HEK293 (cell line): ENCODE data around the gene AGAP1.

Experiments
- CTCF ChIA-PET: fragments of 350-600 bp; formaldehyde crosslinking; extraction: SDS; loops from one replicate; lab custom pipeline; 2021; ENCODE audit warnings: antibody characterized with exemption; lab: Yijun Ruan, JAX
- POLR2A ChIA-PET: fragments of 300-600 bp; formaldehyde crosslinking; extraction: SDS; loops from one replicate; lab custom pipeline; 2020; ENCODE audit warnings: antibody characterized with exemption, inconsistent platforms; lab: Yijun Ruan, JAX
- H3K27ac ChIP-seq: fragments of 200-500 bp; sonication (Bioruptor generic); 2 replicates; pipeline ENCODE4 v1.5.1; 2014; ENCODE audit warnings: low read depth, low read length, control low read depth, inconsistent platforms; ENCODE audit errors: extremely low read depth
- H3K36me3 ChIP-seq, 2 experiments: fragments of 200-500 bp in 1 of 2; sonication (Bioruptor generic) in 1 of 2; 1 replicate in 1 of 2; 2 replicates in 1 of 2; pipeline ENCODE4 v1.5.1; 2014 to 2017; ENCODE audit warnings: inconsistent platforms in 2 of 2, low read length in 2 of 2; ENCODE audit not compliant: control insufficient read depth in 2 of 2, insufficient read depth in 1 of 2
- H3K4me1 ChIP-seq: fragments of 200-500 bp; sonication (Bioruptor generic); 2 replicates; pipeline ENCODE4 v1.5.1; 2014; ENCODE audit warnings: mild to moderate bottlenecking, low read length, inconsistent platforms; ENCODE audit not compliant: control insufficient read depth, insufficient read depth
- H3K4me3 ChIP-seq: 2 replicates; pipeline ENCODE4 v1.5.1; 2011; ENCODE audit warnings: low read depth, mild to moderate bottlenecking, control low read depth, low read length, moderate library complexity
- H3K9me3 ChIP-seq: fragments of 200-500 bp; sonication (Bioruptor generic); 2 replicates; pipeline ENCODE4 v1.5.1; 2014; ENCODE audit warnings: low read depth, low read length, inconsistent platforms; ENCODE audit not compliant: control insufficient read depth, insufficient read depth
- HOXD13 ChIP-seq: sonication (generic); formaldehyde crosslinking; IDR thresholded peaks from 2 replicates; pipeline ENCODE4 v1.8.0; 2022; ENCODE audit warnings: missing genetic modification reagents, borderline replicate concordance
- IKZF3 ChIP-seq: fragments of 450-650 bp; IDR thresholded peaks from 2 replicates; pipeline ENCODE4 v1.5.0; 2018; ENCODE audit warnings: missing biosample characterization, mild to moderate bottlenecking, missing genetic modification characterization, moderate library complexity
- OVOL3 ChIP-seq: fragments of 450-650 bp; formaldehyde crosslinking; IDR thresholded peaks from 2 replicates; pipeline ENCODE4 v1.5.1; 2016; ENCODE audit warnings: missing biosample characterization, missing genetic modification characterization
- PRDM1 ChIP-seq: fragments of 450-650 bp; formaldehyde crosslinking; IDR thresholded peaks from 2 replicates; pipeline ENCODE4; 2016; ENCODE audit warnings: missing biosample characterization, missing genetic modification characterization
- SP2 ChIP-seq: fragments of 450-650 bp; formaldehyde crosslinking; IDR thresholded peaks from 2 replicates; pipeline ENCODE4 v1.5.1; 2016; ENCODE audit warnings: missing biosample characterization, missing genetic modification characterization
- SP7 ChIP-seq: fragments of 450-650 bp; formaldehyde crosslinking; IDR thresholded peaks from 2 replicates; pipeline ENCODE4 v1.5.1; 2016; ENCODE audit warnings: missing biosample characterization, missing genetic modification characterization
- TCF7L2 ChIP-seq: IDR thresholded peaks from 2 replicates; pipeline ENCODE4 v1.6.1; 2011; ENCODE audit warnings: low read depth, mild to moderate bottlenecking, inconsistent platforms, low read length, moderate library complexity, borderline replicate concordance
- TRIM28 ChIP-seq: IDR thresholded peaks from 2 replicates; pipeline ENCODE4 v1.6.1; 2011; ENCODE audit warnings: low read length, control low read depth, borderline replicate concordance
- WT1 ChIP-seq: fragments of 450-650 bp; formaldehyde crosslinking; IDR thresholded peaks from 2 replicates; pipeline ENCODE4 v1.5.1; 2016; ENCODE audit warnings: missing biosample characterization, missing genetic modification characterization
- ZFHX2 ChIP-seq: fragments of 450-650 bp; formaldehyde crosslinking; conservative IDR thresholded peaks from 2 replicates; pipeline ENCODE4 v1.5.1; 2016; ENCODE audit warnings: missing biosample characterization, missing genetic modification characterization
- ZFP3 ChIP-seq: fragments of 450-650 bp; formaldehyde crosslinking; IDR thresholded peaks from 2 replicates; pipeline ENCODE4 v1.5.1; 2016; ENCODE audit warnings: low read depth, missing biosample characterization, missing genetic modification characterization
- ZNF211 ChIP-seq: fragments of 450-650 bp; formaldehyde crosslinking; IDR thresholded peaks from 2 replicates; pipeline ENCODE4 v1.5.1; 2016; ENCODE audit warnings: low read depth, missing biosample characterization, missing genetic modification characterization
- ZNF214 ChIP-seq: fragments of 450-650 bp; formaldehyde crosslinking; IDR thresholded peaks from 2 replicates; pipeline ENCODE4 v1.5.1; 2017; ENCODE audit warnings: missing biosample characterization, mild to moderate bottlenecking, missing genetic modification characterization, borderline replicate concordance
- ZNF239 ChIP-seq: fragments of 450-650 bp; formaldehyde crosslinking; IDR thresholded peaks from 2 replicates; pipeline ENCODE4 v1.5.1; 2016; ENCODE audit warnings: missing biosample characterization, missing genetic modification characterization
- ZNF311 ChIP-seq: fragments of 450-650 bp; formaldehyde crosslinking; IDR thresholded peaks from 2 replicates; pipeline ENCODE4 v1.5.1; 2017; ENCODE audit warnings: missing biosample characterization, missing genetic modification characterization, borderline replicate concordance
- ZNF549 ChIP-seq: fragments of 450-650 bp; IDR thresholded peaks from 2 replicates; pipeline ENCODE4 v1.5.1; 2018; ENCODE audit warnings: missing biosample characterization, missing genetic modification characterization, mild to moderate bottlenecking, inconsistent platforms, moderate library complexity
- ZNF560 ChIP-seq: fragments of 450-650 bp; formaldehyde crosslinking; IDR thresholded peaks from 2 replicates; pipeline ENCODE4 v1.5.1; 2017; ENCODE audit warnings: missing biosample characterization, missing genetic modification characterization, borderline replicate concordance
- TF ChIP-seq, protein P1 (sequence below): fragments of 450-650 bp; formaldehyde crosslinking; IDR thresholded peaks from 2 replicates; pipeline ENCODE4 v1.5.1; 2016; ENCODE audit warnings: missing biosample characterization, missing genetic modification characterization
- TF ChIP-seq, protein P2 (sequence below): fragments of 450-650 bp; formaldehyde crosslinking; IDR thresholded peaks from 2 replicates; pipeline ENCODE4 v1.5.1; 2016; ENCODE audit warnings: missing biosample characterization, missing genetic modification characterization
- TF ChIP-seq, protein P3 (sequence below): fragments of 450-650 bp; formaldehyde crosslinking; IDR thresholded peaks from 2 replicates; pipeline ENCODE4 v1.5.1; 2017; ENCODE audit warnings: missing biosample characterization, mild to moderate bottlenecking, missing genetic modification characterization, moderate library complexity
- TF ChIP-seq, protein P4 (sequence below): fragments of 450-650 bp; IDR thresholded peaks from 2 replicates; pipeline ENCODE4 v1.5.1; 2018; ENCODE audit warnings: missing biosample characterization, missing genetic modification characterization

AGAP1 gene

DNA sequence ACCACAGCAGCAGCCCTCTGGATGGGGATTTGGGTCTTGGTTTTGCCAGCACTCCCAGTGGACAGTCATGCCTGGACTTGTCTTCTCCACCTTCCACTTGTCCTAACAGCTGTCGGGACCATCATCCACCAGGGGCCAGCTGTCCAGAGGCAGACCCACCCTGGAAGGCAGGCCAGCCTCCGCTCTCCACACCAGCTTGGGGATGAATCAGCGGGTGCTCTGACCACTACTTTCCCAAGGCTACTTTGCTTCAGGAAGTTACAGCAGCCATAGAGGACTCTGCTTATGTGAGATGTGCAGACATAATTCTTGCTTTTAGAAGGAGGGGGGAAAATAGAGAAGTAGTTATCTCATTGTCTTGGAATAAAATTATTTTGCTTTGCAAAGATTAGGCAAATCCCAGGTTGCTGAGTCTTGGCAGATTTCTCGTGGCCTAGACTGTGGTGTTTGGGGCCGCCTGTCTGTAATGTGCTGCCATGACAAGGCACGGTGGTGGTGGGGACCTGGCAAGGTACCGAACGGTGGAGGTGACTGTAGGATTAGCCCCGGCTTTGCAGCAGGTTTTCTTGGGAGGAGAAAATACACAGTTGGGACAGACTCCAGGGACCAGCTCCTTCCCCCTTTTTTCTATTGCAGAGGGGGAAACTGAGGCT, 148.7 kb downstream of the AGAP1 start (continued):
- TF ChIP-seq, protein P1, sequence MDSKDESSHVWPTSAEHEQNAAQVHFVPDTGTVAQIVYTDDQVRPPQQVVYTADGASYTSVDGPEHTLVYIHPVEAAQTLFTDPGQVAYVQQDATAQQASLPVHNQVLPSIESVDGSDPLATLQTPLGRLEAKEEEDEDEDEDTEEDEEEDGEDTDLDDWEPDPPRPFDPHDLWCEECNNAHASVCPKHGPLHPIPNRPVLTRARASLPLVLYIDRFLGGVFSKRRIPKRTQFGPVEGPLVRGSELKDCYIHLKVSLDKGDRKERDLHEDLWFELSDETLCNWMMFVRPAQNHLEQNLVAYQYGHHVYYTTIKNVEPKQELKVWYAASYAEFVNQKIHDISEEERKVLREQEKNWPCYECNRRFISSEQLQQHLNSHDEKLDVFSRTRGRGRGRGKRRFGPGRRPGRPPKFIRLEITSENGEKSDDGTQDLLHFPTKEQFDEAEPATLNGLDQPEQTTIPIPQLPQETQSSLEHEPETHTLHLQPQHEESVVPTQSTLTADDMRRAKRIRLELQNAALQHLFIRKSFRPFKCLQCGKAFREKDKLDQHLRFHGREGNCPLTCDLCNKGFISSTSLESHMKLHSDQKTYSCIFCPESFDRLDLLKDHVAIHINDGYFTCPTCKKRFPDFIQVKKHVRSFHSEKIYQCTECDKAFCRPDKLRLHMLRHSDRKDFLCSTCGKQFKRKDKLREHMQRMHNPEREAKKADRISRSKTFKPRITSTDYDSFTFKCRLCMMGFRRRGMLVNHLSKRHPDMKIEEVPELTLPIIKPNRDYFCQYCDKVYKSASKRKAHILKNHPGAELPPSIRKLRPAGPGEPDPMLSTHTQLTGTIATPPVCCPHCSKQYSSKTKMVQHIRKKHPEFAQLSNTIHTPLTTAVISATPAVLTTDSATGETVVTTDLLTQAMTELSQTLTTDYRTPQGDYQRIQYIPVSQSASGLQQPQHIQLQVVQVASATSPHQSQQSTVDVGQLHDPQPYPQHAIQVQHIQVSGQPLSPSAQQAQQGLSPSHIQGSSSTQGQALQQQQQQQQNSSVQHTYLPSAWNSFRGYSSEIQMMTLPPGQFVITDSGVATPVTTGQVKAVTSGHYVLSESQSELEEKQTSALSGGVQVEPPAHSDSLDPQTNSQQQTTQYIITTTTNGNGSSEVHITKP (tag by site-specific recombination): no peak
- TF ChIP-seq IKZF3 (tag by site-specific recombination) (no peak), ZNF311 (tag by site-specific recombination) (no peak), SP2 (tag by site-specific recombination) (no peak), ZFP3 (tag by site-specific recombination) (no peak), SP7 (tag by site-specific recombination) (no peak), TRIM28 (no peak), HOXD13 (no peak), ZNF214 (tag by site-specific recombination) (no peak)

DNA sequence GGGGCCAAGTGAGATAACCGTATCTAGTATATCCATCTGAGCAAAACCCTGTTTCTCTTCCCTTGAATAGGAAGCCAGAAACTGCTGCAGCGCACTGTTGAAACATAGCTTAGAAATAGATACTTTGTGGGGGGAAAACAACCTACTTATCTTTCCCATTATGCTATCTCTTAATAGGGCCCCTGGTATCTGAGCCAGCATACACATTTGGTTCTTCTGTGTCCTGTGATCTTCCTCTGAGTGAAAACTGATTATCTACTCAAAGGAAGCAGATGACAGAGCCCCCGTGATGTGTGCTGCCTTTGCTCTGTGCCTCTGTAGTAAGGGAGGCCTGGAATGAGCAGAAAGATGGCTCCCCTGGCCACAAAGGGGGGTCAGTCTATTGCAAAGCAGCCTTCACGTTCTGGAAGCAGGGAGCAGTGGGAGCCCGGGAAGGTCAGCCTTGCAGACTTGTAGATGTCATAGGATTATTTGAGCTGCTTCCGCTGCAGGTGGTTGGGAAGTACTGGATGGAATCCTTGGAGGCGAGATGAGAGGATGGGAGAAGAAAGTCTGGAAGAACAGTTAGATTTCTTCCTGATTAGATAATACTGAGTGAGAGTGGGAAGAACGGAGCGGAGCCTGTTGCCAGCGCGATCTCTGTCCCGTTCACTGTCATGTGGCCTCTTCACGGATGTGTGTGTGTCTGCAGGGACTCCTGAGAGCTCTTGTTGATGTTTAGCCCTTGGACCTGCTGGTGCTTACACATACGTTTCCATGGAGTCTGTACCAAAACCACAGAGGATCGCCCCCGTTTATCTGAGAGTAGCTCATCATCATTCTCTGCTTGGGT, 150.1 kb downstream of the AGAP1 start:
- TF ChIP-seq ZNF211 (no peak), WT1 (no peak)
- H3K36me3 ChIP-seq: no peaks in the 10 kb centered on the region
- ChIA-PET CTCF (interaction anchor here (1.3 kb wide), 1 partner anchor 102 kb away, joined by 8 read pairs; no protein-coding TSS in a partner anchor), POLR2A (no interaction called here)
- no peaks in the 10 kb centered on the region for H3K9me3 ChIP-seq
- H3K4me1 ChIP-seq: peaks cover 27% of the 10 kb centered on the region
- H3K27ac ChIP-seq: no peak overlapping the region
- no peak overlapping the region for H3K4me3 ChIP-seq

DNA sequence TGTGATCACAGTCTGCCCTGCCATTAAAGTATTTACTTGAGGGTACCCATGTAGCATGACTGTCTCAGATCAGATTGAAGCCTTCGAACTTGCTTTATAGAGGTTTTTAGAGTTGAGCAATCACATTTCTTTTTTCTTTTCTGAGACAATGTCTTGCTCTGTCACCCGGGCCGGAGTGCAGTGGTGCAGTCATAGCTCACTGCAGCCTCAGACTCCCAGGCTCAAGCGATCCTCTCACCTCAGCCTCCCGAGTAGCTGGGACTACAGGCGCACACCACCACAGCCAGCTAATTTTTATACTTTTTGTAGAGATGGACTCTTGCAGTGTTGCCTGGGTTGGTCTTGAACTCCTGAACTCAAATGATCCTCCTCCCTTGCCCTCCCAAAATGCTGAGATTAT, 153.4 kb downstream of the AGAP1 start:
- ChIA-PET POLR2A (no interaction called here), CTCF (interaction anchor here (1.6 kb wide), 1 partner anchor 10 kb away, joined by 5 read pairs; no protein-coding TSS in a partner anchor)
- Histone ChIP-seq H3K9me3 (no peaks in the 10 kb centered on the region), H3K27ac (no peak overlapping the region), H3K36me3 (no peaks in the 10 kb centered on the region), H3K4me3 (no peak overlapping the region), H3K4me1 (no peaks in the 10 kb centered on the region)
- TF ChIP-seq ZNF239 (tag by site-specific recombination) (no peak), OVOL3 (tag by site-specific recombination) (no peak)

DNA sequence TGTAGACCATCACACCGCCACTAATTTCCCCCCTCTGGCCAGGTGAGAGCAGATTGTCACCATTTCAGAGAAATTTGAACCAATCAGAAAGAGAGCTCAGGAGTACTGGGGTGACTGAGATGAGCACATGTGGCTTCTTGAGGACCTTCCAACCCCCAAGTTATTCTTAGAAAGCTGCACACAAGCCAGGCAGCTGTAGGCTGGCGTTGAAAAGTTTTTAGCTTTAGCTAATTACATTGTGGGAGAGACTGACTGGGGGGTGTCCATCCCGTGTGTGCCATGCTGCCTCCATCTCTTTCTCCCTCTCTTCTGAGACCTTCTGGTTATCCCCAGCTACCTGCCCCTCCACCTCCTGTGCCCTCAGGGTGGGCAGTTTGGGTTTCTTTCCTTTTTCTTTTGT, 154.0 kb downstream of the AGAP1 start:
- no peak overlapping the region for H3K4me3 ChIP-seq
- no peaks in the 10 kb centered on the region for H3K9me3 ChIP-seq
- no peaks in the 10 kb centered on the region for H3K36me3 ChIP-seq
- H3K27ac ChIP-seq: no peak overlapping the region
- CTCF ChIA-PET: interaction anchor here (1.6 kb wide), 1 partner anchor 10 kb away, joined by 5 read pairs; no protein-coding TSS in a partner anchor
- H3K4me1 ChIP-seq: no peaks in the 10 kb centered on the region
- POLR2A ChIA-PET: no interaction called here
- TF ChIP-seq, protein P2, sequence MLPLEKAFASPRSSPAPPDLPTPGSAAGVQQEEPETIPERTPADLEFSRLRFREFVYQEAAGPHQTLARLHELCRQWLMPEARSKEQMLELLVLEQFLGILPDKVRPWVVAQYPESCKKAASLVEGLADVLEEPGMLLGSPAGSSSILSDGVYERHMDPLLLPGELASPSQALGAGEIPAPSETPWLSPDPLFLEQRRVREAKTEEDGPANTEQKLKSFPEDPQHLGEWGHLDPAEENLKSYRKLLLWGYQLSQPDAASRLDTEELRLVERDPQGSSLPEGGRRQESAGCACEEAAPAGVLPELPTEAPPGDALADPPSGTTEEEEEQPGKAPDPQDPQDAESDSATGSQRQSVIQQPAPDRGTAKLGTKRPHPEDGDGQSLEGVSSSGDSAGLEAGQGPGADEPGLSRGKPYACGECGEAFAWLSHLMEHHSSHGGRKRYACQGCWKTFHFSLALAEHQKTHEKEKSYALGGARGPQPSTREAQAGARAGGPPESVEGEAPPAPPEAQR (tag by site-specific recombination): no peak
- TF ChIP-seq, protein P3, sequence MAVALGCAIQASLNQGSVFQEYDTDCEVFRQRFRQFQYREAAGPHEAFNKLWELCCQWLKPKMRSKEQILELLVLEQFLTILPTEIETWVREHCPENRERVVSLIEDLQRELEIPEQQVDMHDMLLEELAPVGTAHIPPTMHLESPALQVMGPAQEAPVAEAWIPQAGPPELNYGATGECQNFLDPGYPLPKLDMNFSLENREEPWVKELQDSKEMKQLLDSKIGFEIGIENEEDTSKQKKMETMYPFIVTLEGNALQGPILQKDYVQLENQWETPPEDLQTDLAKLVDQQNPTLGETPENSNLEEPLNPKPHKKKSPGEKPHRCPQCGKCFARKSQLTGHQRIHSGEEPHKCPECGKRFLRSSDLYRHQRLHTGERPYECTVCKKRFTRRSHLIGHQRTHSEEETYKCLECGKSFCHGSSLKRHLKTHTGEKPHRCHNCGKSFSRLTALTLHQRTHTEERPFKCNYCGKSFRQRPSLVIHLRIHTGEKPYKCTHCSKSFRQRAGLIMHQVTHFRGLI (tag by site-specific recombination): no peak
- TF ChIP-seq, protein P4, sequence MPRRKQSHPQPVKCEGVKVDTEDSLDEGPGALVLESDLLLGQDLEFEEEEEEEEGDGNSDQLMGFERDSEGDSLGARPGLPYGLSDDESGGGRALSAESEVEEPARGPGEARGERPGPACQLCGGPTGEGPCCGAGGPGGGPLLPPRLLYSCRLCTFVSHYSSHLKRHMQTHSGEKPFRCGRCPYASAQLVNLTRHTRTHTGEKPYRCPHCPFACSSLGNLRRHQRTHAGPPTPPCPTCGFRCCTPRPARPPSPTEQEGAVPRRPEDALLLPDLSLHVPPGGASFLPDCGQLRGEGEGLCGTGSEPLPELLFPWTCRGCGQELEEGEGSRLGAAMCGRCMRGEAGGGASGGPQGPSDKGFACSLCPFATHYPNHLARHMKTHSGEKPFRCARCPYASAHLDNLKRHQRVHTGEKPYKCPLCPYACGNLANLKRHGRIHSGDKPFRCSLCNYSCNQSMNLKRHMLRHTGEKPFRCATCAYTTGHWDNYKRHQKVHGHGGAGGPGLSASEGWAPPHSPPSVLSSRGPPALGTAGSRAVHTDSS (tag by site-specific recombination): no peak
- no peak for TF ChIP-seq ZNF560 (tag by site-specific recombination)
- no peak for TF ChIP-seq ZNF549 (tag by site-specific recombination)
- TF ChIP-seq PRDM1 (tag by site-specific recombination): no peak
- TF ChIP-seq ZFHX2 (tag by site-specific recombination): no peak
- no peak for TF ChIP-seq TCF7L2
